ENCODE data around the gene ATXN7L2. TPM values are rescaled to one million over a fixed set of nuclear protein-coding genes. Genes with fewer than 3 reads are reported as not detected.
A peak's percentile ranks its signal among the peaks of the same experiment; 100 is the strongest.

The ATXN7L2 gene
- total RNA-seq, 1 experiment from 2014 or later: 7.3 TPM

GRCh38 chr1:109529881-109530456 lies 46.3 kb downstream of the ATXN7L2 start:
- POLR2A ChIA-PET: interaction anchor here (1.1 to 5.7 kb wide), 2 partner anchors 38 to 104 kb away, joined by 3 to 38 read pairs; partner anchors contain the start of gene CYB561D1
- H3K4me1 Mint-ChIP-seq (ENCODE audit: insufficient read depth, unreplicated experiment): no peaks in the 10 kb centered on the region
- no peak overlapping the region for H3K27ac Mint-ChIP-seq (ENCODE audit: low read depth, unreplicated experiment)

GRCh38 chr1:109530457-109531087 lies 46.9 kb downstream of the ATXN7L2 start:
- Mint-ChIP-seq H3K4me1 (ENCODE audit: insufficient read depth, unreplicated experiment) (no peaks in the 10 kb centered on the region), H3K9me3 (ENCODE audit: unreplicated experiment) (no peaks in the 10 kb centered on the region), H3K27ac (ENCODE audit: low read depth, unreplicated experiment) (no peak overlapping the region), H3K4me3 (ENCODE audit: unreplicated experiment) (no peak overlapping the region), H3K36me3 (ENCODE audit: insufficient read depth, unreplicated experiment) (no peaks in the 10 kb centered on the region), H3K27me3 (ENCODE audit: insufficient read depth, unreplicated experiment) (peaks cover 11% of the 10 kb centered on the region)
- TF ChIP-seq CTCF (IDR thresholded peaks at IDR 0.05; ENCODE audit: unreplicated experiment): no peak
- ChIA-PET CTCF (interaction anchor here (0.6 to 26.1 kb wide), 6 partner anchors 10 to 246 kb away, joined by 3 to 1071 read pairs (median 4); partner anchors contain the start of genes AMIGO1, ATXN7L2 and CYB561D1), POLR2A (interaction anchor here (1.1 to 5.7 kb wide), 2 partner anchors 38 to 105 kb away, joined by 3 to 38 read pairs; partner anchors contain the start of gene CYB561D1)
- intact Hi-C loops (cut with micrococcal nuclease): loop anchor here (5.0 to 10.0 kb wide), 2 partner anchors 253 to 336 kb away; no protein-coding TSS in a partner anchor
- no TSS peak for BruUV-seq (replicated peaks)
- DNase-seq (ENCODE audit: unreplicated experiment): no peak

More at GRCh38 chr1:109529881-109530456, 46.3 kb downstream of the ATXN7L2 start:
- no TSS peak for BruUV-seq (replicated peaks)
- Mint-ChIP-seq H3K4me3 (ENCODE audit: unreplicated experiment) (no peak overlapping the region), H3K36me3 (ENCODE audit: insufficient read depth, unreplicated experiment) (no peaks in the 10 kb centered on the region), H3K27me3 (ENCODE audit: insufficient read depth, unreplicated experiment) (peaks cover 12% of the 10 kb centered on the region), H3K9me3 (ENCODE audit: unreplicated experiment) (no peaks in the 10 kb centered on the region)
- intact Hi-C loops (cut with micrococcal nuclease): loop anchor here (5.0 to 10.0 kb wide), 2 partner anchors 253 to 335 kb away; no protein-coding TSS in a partner anchor
- peak; percentile 42 for DNase-seq (ENCODE audit: unreplicated experiment)
- TF ChIP-seq CTCF (IDR thresholded peaks at IDR 0.05; ENCODE audit: unreplicated experiment): no peak
- CTCF ChIA-PET: interaction anchor here (1.4 to 26.1 kb wide), 5 partner anchors 11 to 247 kb away, joined by 3 to 1071 read pairs (median 4); partner anchors contain the start of genes AMIGO1, ATXN7L2 and CYB561D1

GRCh38 chr1:109531380-109531779 lies 47.7 kb downstream of the ATXN7L2 start:
- DNase-seq (ENCODE audit: unreplicated experiment): no peak
- no peak overlapping the region for H3K4me3 Mint-ChIP-seq (ENCODE audit: unreplicated experiment)
- no peak for TF ChIP-seq CTCF (IDR thresholded peaks at IDR 0.05; ENCODE audit: unreplicated experiment)
- H3K4me1 Mint-ChIP-seq (ENCODE audit: insufficient read depth, unreplicated experiment): no peaks in the 10 kb centered on the region
- H3K27me3 Mint-ChIP-seq (ENCODE audit: insufficient read depth, unreplicated experiment): peaks cover 3% of the 10 kb centered on the region
- BruUV-seq (replicated peaks): no TSS peak
- ChIA-PET POLR2A (interaction anchor here (1.3 to 5.7 kb wide), 5 partner anchors 17 to 454 kb away, joined by 3 to 38 read pairs (median 11); partner anchors contain the start of genes AHCYL1, CYB561D1, GNAI3 and PSMA5), CTCF (interaction anchor here (0.5 to 26.1 kb wide), 40 partner anchors 8 to 562 kb away, joined by 3 to 1071 read pairs (median 4); partner anchors contain the start of genes AMIGO1, ATXN7L2, CYB561D1 and GNAI3)
- H3K27ac Mint-ChIP-seq (ENCODE audit: low read depth, unreplicated experiment): no peak overlapping the region
- intact Hi-C loops (cut with micrococcal nuclease): loop anchor here (5.0 to 10.0 kb wide), 2 partner anchors 254 to 337 kb away; no protein-coding TSS in a partner anchor
- no peaks in the 10 kb centered on the region for H3K36me3 Mint-ChIP-seq (ENCODE audit: insufficient read depth, unreplicated experiment)
- no peaks in the 10 kb centered on the region for H3K9me3 Mint-ChIP-seq (ENCODE audit: unreplicated experiment)

Data from MCF 10A (cell line).